Activated gamma-delta T cell treated with Interleukin-2 at 50 U/mL for 16 hours (primary cell): ENCODE data around the gene ZBTB7C.

Source experiments
- DNase-seq: peaks from one replicate; pipeline ENCODE4 v3.0.0-alpha.2; 2020

The ZBTB7C gene

DNA sequence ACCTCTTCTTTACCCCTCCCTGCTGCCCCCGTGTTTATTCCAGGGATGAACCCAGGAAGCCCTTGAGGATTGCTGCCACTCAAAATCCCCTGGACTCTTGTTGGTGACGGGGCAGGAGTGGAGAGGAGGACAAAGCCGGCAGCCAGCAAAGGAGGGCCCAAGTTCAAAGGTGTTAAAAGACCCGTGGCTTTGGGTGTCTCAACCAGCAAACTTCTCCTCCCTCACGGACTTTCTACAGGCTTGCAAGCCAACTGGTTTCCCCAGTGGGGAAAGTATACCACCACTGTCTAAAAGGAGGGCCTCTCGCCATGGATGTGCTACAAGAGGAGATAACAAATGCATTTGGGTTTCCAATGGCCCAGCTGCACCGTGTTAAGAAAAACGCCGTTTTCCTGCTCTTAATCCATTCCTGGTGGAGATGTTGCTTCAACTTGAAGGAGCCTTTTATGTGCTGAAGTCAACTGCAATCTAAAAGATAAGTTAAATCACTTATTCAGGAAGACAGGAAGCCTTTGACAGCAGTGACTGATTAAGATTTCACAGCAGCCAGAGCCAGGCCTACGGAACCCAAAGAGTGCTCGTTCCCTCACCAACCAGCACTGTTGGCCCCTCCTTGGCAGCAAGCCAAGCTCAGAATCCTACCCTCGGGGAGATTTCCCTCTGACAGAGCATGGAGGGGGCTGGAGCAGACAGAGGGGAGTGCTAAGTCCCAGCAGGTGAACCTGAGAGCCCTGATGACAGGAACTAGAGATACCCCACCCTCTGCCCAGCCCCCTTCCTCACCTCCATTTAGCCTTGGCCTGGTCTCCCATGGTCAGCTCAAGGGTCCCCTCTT, 57.8 kb downstream of the ZBTB7C start:
- DNase-seq = no peak

DNA sequence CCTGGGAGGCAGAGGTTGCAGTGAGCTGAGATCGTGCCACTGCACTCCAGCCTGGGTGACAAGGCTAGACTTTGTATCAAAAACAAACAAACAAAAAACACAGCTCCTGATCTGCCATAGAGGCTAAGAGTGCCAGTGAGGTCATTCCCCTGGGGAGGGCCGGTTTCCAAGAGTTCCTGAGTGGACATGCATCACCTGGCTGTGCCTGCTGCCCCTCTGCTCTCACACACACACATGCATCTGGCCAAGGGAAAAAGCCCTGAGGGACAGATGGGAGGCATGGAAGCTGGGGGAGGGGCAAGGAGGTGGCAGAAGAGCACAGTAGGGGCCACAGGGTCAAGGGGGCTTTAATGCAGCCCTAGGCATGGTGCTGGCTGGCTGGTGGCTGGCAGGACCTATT, 60.4 kb downstream of the ZBTB7C start:
- DNase-seq = no peak

DNA sequence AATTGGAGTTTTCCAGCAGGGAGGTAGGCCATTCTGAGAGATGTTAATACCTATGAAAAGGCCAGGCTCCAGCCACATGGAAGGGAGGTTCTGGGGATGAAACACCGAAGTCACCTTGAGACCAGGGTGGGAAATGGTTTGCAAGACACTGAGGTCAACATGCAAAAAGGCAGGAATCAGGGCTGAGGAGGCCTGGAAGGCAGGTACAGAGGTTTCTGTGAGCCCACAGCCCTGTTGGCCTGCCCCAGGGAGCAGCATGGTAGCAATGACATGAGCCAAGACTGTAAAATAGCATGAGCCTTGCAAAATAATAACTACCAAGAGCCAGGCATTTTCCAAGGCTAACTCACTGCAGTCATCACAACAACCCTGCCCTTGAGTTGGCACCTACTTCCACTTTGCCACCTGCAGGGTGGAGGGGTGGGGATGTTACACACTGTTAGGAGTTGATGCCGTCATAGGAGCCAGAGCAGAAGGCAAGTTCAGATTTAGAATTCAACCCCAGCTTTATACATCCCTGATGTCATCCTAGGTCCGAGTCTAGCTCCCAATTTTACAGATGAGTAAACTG, 61.3 kb downstream of the ZBTB7C start:
- DNase-seq = no peak

DNA sequence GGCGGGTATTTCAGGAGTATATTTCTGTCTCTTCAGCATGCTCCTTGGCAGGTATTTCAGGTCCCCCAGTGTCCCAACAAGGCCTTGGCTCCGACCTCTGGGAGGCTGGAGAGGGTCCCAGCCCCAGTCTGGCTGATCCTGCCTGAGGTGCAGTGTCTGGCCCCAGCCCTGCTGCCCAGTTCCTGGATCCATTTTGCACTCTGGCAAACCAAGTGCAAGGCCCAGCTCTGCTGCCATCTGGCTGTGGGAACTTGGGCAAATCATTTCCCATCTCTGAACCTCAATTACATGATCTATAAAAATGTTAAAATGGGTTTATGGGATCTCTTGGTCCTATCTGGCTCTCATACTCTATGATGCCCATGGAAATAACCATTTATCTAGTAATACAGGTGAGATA, 63.6 kb downstream of the ZBTB7C start:
- no peak for DNase-seq

DNA sequence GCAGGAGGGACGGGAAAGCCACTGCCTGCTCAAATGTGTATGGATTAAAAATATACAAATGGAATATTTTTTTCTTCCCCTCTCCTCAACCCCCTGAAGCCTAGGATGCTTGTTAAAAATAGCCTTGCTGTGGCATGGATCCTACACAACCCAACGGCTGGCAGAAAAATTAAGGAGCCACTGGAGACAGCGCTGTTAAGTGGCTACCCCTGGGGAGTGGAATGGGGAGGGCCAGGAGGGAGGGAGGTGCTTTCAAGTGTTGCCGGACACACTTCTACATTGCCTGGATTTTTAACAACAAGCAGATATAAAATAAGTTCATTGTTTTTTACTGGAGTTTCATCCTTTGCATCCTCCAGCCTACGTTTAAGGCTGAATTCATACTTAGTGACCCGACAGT, 66.6 kb downstream of the ZBTB7C start:
- DNase-seq = no peak

DNA sequence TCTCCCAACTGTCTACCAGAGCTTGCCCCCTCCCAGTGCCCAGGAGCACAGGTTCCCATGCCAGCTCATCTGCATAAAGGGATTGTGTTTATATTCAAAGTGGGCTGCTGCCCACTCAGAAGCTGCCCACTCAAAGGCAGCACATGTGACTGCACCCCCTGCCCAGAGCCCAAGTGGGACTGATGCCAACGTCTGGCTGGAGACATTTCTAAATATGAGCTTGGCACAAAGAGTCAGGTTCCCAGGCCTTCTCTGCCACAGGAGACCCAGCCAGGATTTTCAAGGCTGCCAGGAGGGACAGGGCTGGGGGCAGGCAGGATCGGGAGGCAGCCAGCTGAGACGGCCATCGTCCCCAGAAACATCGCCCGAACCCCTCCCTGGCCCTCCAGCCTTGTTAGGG, 67.1 kb downstream of the ZBTB7C start:
- no peak for DNase-seq

DNA sequence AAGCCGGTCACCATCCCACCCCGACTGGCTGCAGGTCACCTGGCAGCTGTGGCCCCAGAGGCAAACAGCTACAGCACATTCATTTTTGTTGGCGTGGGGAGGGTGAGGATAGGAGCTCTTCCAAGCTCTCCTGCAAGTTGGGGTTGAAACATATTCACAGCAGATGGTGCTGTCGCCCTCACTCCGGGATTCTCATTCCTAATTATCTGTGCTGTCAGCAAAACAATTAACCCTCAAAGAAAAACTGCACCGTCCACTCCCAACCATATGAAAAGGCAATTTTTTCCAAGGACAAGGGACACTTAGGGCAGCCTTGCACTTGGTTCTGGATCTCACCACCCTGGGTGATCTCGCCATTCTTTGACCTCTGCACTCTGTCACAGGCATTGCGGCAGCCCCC, 68.6 kb downstream of the ZBTB7C start:
- no peak for DNase-seq

DNA sequence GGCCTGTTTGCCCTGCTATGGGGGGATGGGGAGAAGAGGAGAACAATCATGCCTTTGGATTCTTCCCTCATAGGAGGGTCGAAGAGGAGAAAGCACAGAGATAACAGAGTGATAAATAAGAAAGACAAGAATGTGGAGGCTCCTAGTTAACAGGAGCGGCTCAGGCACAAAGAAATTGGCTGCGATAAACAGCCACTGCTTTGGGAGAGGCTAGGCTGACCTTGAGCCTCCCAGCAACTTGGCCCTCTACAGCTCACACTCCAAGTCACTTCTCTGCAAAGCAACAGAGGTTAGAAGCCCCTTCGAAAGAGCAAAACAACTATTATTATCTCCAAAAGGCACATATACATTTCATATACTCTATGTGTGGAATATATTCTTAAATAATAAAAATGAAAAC, 69.5 kb downstream of the ZBTB7C start:
- DNase-seq = no peak

DNA sequence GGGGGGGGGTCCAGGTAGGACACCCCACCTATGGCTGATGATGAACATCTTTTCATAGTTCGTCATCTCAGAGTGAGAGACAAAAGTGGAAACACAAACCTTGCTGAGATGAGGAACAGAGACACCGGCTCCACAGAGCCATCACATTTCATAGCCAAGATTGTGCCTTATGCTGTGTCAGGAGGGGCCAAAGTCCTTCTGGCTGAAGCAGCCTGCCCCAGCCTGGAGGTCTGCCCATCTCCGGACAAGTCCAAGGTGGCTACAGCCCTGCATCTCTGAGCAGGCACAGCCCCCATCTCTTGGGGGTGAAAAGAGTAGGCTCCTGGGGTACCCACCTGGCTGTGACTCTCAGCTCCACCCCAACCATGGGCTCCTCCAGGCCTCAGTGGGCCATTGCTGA, 70.3 kb downstream of the ZBTB7C start:
- DNase-seq = no peak

DNA sequence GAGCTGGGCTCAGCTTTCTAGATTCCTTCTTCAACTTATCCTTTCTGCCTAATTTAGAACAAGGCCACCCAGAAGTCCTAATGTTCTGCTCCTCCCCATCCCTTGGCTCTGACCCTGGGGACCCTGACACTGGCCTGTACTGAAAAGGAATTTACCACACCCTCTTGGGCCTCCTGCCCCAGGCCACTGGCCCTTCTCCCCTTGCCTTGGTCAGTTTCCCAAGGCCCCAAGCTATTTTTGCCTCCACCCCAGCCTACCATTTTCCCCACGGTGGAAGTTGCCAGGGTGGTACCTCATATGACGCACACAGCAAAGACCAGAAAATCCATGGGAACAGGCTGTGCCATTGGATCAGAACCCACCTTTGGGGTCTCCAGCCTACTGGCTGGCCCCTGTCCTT, 72.1 kb downstream of the ZBTB7C start:
- DNase-seq = no peak

DNA sequence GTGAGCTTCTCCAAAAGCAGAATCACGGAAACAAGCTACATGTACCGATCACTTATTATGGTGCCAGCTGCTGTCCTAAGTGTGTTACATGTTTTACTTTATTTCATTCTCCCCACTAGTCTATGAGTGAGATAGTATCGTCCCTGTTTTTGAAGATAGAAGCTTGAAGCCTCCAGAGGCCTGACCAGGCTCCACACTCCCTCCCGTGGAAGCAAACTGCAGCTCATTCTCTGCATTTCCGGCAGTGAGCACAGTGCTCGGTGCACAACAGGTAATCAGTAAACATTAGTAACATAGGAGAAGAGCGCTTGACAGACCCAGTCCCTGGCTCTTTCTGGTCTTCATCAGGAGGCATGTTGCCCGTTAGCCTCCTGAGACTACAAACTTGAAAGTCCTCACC, 72.9 kb downstream of the ZBTB7C start:
- DNase-seq = no peak

DNA sequence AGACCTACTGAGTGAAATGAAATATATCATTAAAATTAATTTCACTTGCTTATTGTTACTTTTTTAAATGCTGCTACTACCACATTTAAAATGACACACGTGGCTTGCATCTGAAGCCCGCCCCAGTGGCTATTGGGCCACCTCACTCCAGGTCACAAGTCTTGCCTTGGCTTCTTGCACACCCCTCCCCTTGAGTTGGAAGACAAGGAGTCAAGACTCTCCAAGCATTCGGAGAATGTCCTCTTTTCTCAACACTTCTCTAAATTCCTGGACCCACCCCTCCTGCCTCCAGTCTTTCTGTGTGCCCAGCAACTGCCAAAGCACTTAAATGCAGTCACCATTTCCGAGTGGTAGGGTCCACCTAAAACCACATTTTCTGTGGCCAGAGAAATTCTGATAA, 73.4 kb downstream of the ZBTB7C start:
- no peak for DNase-seq

DNA sequence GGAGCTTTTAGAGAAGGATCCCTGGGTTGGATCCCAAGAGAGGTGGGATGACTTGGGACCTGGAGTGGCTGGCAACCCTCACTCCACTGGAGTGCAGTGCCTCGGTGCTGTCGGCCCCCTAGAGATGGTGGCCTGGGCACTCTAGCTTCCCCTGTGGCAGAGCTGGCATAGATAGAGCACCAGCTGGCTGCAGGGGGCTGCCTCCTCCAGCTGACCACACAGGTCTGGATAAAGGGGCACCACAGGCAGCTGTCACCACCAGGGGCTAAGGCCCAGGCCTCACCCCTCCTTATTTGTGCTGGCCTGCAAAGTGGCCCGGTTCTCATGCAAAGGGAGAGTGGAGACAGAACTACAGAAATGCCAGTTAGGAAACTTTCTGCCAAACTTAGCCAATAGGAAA, 74.3 kb downstream of the ZBTB7C start:
- DNase-seq = no peak

DNA sequence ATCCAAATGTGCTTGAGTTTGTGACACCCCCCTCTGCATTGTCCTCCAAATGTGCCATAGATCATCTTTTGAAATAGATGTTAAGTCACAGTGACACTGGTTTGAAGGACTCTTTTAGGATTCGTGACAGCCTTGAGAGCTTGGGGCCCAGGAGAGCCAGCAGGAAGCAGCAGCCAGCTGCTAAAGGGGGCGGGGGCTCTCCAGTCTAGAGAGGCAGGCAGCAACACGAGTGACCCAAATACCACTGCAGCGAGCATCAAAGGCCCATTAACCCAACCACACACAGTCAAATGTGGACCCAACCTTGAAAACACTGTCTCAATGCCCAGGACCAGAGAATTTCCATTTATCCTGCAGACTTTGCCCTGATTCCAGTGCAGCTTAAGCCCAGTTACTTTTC, 75.6 kb downstream of the ZBTB7C start:
- DNase-seq = no peak

DNA sequence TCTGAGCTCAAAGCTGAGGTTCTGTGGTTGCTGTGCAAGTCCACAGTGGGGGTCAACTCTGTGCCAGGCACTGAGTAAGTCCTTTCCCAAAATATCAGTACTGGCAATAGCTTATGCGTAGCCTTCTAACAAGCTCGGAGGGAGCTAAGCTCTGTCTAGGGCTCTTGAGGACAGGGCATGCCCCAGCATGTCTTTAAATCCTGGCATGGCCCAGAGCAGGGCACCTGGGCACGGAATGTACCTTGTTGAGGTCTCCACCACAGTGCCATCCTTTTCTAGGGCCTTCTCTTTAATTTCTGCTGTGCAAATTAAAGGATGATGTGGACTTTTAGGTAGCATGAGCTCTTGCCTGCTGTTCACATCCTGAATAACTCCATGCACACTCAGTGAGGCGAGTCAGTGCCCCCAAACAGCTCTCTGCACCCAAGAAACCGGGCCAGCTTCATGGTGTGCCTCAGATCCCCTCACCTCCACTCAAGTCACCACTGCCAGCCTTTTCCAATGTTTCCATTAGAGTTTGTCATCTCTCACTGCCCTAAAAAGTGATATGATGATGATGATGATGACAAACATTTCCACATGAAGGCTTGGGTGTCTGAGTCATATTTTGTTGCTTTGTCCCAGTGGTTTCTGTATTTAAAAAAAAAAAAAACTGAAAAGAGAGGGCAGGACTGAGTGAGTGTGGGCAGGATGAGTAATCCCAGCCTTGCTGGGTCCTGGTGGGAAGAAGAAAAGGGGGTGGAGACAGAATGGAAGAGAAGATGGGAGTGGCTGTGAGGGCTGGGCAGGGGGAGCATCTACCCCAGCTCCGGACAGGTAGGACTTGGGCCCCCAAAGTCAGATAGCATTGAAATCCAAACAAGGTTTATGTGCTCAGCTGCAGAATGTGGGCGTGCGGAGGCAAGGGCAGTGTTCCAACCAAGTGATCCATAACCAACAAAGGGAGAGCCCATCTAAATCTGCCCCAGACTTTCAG, 78.9 kb downstream of the ZBTB7C start:
- no peak for DNase-seq

DNA sequence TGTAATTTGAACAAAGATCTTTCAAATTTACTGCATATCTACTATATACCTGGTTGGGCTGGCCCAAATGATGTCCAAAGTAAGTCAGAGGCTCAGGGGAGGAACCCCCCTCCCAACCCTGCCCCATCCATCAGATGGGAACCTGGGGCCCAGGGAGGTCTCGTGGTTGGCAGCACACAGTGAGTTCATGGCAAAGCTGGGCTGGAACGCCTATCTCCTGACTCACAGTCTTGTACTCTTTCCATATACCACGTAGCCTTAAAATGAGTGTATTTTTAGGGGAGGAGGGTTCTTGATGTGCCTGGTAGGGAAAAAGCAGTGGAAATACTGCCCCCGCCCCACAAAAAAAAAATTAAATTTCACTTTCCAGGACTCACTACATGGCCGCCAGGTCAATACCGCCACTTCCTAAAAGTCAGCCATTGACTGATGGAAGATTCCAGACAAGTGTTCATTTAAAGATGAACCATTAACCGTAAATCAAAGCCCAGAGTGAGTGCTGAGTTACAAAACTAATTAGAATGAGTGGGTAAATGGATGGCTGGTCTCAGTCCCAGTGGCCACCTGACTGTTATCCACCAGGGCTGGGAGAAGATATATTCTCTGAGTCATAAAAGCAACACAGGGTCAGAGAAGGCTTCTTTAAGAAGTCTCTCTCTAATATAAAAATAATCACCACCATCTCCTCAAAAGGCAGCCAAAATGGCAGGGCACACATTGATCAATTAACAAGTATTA, 80.5 kb downstream of the ZBTB7C start:
- DNase-seq = no peak

DNA sequence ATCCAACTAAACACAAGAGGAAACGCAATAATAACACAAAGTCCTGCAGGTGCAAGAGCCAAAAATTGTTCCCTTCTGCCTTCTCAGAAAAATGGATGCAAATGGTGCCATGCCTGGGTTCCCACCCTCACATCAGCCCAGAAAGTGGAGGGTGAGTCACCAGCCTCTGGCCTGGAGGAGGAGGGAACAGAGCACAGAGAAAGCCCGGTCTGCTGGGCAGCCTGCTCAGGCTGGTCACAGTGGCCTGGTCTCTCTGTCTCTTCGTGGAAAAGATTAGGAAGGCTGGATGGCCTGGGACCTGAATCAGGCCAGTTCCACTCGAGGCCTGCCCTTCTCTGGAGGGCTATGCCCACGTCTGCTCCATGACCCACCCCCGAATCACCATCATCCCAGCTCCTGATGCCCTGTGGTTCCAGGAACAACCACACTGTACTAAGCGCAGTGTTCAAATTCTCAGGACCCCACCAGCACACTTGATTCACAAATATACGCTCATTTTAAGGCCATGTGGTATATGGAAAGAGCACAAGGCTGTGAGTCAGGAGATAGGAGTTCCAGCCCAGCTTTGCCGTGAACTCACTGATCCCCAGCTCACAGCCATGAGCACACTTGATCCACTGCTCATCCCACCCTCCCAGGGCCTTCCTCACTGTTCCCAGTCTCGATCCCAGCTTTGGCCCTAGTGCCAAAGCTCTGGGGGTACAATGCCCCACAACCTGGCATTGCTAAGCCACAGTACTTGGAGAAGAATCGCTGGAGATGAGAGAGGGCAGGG, 82.1 kb downstream of the ZBTB7C start:
- no peak for DNase-seq

DNA sequence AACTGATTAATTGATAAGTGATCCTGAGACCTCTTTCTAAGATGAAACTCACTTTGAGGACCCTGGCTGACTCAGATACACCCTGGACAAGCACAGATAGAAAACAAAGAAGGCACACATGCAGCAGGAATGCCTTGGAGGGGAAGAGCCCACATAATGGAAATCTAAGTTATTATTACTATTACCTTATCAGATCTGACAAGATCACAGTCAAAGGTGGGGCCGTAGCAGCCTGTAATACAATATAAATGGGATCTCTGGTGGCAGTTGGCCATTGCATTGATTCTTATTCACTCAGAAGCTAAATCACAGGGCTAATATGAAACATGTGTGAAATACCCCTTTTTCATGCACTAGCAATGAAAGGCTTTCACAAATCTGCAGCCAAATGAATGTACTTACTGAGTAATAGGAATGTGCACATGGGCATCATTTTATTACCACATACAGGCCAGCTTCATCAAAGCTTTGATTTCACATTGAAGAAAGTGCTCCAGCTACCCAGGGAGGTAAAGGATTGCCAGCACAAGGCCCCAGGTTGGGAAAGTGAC, 84.0 kb downstream of the ZBTB7C start:
- DNase-seq = no peak

DNA sequence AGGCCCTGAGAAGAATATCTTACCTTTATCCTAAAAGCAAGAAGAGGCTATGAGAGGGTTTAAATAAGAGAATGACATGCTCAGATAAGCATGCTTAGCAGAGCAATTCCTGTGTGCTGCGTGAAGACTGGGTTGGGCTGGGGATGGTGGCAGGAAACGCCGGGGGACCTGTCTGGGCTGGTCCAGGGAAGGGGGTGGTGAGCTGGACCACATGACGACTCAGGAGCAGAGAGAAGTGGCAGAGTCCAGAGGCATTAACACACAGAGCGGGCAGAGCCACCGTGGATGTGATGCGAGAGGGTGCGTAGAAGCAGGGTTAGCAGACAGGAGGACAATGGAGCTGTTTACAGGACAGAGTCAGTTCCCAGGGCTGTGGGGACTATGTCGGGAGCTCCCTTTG, 84.5 kb downstream of the ZBTB7C start:
- no peak for DNase-seq

DNA sequence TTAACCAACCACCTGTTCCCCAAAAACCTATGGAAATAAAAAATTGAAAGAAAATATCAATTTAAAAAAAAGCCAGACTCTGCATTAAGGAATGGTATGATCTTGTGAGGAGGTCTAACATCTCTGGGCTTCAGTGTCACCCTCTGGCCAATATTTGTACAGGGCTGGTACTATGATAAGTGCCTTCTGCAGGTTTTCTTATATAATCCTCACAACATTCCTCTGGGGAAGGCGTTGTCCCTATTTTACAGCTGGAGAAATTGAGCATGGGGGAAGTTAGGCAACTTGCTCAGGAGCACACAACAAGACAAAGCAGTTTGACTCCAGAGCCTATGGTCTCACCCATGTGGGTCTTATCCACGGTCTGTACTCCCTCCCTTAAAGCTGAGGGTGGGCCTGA, 86.0 kb downstream of the ZBTB7C start:
- no peak for DNase-seq

DNA sequence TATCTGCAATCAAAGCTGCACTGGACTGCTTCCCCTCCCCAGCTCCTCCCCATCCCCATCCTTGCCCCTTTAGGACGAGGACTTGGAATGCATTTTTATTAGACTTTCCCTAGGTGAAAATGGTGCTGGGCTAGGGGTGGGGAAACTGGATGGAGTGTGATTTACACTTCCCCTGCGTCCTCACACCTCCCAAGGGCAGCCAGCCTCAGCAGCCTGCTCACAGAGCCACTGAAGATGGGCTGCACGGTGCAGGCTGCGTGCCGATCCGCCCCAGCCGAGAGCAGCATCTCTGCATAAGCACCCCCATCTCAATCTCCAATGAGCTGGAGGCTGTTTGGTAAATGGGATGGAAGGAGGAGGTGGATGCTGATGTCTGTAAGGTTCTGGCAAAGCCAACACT, 87.6 kb downstream of the ZBTB7C start:
- no peak for DNase-seq

DNA sequence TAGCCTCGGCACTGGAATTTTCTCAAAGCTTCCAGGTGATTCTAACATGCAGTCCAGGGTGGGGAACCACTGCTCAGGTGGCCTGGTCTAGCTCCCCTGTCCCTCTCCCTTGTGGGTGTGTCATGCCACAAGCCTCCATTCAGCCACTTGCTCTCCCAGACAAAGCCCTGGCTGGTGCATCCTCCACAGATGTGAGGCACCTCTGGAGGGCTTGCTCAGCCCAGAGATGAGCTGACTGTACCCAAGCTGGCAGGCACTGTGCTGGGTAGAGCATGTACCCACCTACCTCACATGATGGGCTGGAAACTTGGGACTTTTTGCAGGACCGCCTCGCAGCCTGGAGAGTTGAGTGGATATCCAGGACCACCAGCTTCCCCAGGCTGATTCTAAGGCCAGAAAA, 88.1 kb downstream of the ZBTB7C start:
- no peak for DNase-seq
